ENCODE results near the gene MAMDC4.

DNA sequence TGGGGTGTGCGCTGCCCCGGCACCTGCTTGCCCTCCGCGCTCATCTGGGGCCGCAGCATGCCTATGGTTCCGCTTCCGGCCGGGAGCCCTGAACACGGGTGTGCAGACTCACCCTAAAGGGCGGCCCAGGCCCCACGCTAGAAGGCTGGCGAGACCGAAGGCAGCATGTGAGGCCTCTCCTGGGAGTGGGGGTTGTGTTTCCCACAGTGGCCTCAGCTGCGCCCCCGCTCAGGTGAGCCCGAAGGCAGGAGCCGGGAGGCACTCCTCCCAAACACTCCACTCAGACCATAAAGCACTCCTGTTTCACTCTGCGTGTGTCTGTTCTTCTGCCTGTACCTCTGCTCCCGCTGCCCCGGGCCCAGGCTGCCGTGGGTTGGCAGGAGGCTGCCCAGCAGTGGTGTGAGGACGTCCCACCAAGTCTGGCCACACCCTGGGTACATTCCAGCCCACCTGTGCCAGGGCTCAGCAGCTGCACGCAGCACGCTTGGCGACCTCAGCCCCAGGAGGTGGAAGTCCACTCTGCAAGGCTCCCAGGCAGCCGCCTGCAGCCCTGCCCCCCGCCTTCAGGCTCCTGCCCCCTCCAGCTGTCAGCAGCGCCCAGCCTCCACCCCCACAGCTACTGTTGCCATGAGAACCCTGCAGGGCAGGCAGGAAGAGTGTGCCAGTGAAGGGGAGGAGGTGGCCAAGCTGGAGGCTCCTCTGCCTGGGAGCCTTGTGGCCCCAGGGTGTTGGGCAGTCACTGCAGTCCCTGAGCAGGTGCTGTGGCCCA is 11.1 kb upstream of the MAMDC4 start:
- TF ChIP-seq, protein P1, sequence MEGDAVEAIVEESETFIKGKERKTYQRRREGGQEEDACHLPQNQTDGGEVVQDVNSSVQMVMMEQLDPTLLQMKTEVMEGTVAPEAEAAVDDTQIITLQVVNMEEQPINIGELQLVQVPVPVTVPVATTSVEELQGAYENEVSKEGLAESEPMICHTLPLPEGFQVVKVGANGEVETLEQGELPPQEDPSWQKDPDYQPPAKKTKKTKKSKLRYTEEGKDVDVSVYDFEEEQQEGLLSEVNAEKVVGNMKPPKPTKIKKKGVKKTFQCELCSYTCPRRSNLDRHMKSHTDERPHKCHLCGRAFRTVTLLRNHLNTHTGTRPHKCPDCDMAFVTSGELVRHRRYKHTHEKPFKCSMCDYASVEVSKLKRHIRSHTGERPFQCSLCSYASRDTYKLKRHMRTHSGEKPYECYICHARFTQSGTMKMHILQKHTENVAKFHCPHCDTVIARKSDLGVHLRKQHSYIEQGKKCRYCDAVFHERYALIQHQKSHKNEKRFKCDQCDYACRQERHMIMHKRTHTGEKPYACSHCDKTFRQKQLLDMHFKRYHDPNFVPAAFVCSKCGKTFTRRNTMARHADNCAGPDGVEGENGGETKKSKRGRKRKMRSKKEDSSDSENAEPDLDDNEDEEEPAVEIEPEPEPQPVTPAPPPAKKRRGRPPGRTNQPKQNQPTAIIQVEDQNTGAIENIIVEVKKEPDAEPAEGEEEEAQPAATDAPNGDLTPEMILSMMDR (conservative IDR thresholded peaks at IDR 0.05; ENCODE audit: low read length) = no peak
- no peak for TF ChIP-seq EZH2phosphoT487 (IDR thresholded peaks at IDR 0.05; ENCODE audit: borderline replicate concordance)
